Hepatocyte (in vitro differentiated cells): ENCODE data around the gene CPLX1. TPM values are rescaled to one million over a fixed set of nuclear protein-coding genes. Genes with fewer than 3 reads are reported as not detected.

Source experiments
- DNase-seq: peaks from one replicate; pipeline ENCODE4 v3.0.0-alpha.2; 2016; ENCODE audit warnings: low spot score
- H2AFZ ChIP-seq: fragments of 200-600 bp; sonication (generic); 2 replicates; pipeline ENCODE4 v1.6.0; 2016; ENCODE audit warnings: antibody characterized with exemption, mild to moderate bottlenecking
- H3K27ac ChIP-seq: fragments of 200-600 bp; sonication (generic); 2 replicates; pipeline ENCODE4 v1.5.1; 2016; ENCODE audit warnings: mild to moderate bottlenecking
- H3K27me3 ChIP-seq: fragments of 200-600 bp; sonication (generic); 2 replicates; pipeline ENCODE4 v1.6.1; 2016
- H3K36me3 ChIP-seq: fragments of 200-600 bp; sonication (generic); replicated peaks from 2 replicates; pipeline ENCODE4 v1.5.1; 2016; ENCODE audit warnings: low read depth; ENCODE audit not compliant: insufficient read depth
- H3K4me1 ChIP-seq: fragments of 200-600 bp; sonication (generic); 2 replicates; pipeline ENCODE4 v1.5.1; 2016; ENCODE audit warnings: mild to moderate bottlenecking, moderate library complexity; ENCODE audit not compliant: insufficient read depth
- H3K4me2 ChIP-seq: fragments of 200-600 bp; sonication (generic); 2 replicates; pipeline ENCODE4 v1.6.0; 2016
- H3K4me3 ChIP-seq: fragments of 200-600 bp; sonication (generic); 2 replicates; pipeline ENCODE4 v1.5.1; 2016; ENCODE audit warnings: mild to moderate bottlenecking
- H3K79me2 ChIP-seq: fragments of 200-600 bp; sonication (generic); 2 replicates; pipeline ENCODE4 v1.6.0; 2017; ENCODE audit warnings: mild to moderate bottlenecking
- H3K9me2 ChIP-seq: fragments of 200-600 bp; sonication (generic); replicated peaks from 2 replicates; pipeline ENCODE4 v1.6.0; 2017; ENCODE audit warnings: mild to moderate bottlenecking; ENCODE audit not compliant: insufficient read depth
- H3K9me3 ChIP-seq: fragments of 200-600 bp; sonication (generic); 2 replicates; pipeline ENCODE4 v1.5.1; 2016; ENCODE audit warnings: low read depth, mild to moderate bottlenecking
- H4K20me1 ChIP-seq: fragments of 200-600 bp; sonication (generic); 2 replicates; pipeline ENCODE4 v1.6.0; 2016; ENCODE audit warnings: mild to moderate bottlenecking; ENCODE audit not compliant: insufficient read depth, poor library complexity, severe bottlenecking
- EZH2 ChIP-seq: fragments of 200-600 bp; sonication (generic); IDR thresholded peaks from 2 replicates; pipeline ENCODE4 v1.6.1; 2016; ENCODE audit warnings: antibody characterized with exemption, mild to moderate bottlenecking, borderline replicate concordance
- EZH2phosphoT487 ChIP-seq: fragments of 200-600 bp; sonication (generic); IDR thresholded peaks from one replicate; pipeline ENCODE4 v1.6.1; 2018; ENCODE audit warnings: antibody characterized with exemption, mild to moderate bottlenecking, low read depth, moderate library complexity; ENCODE audit not compliant: unreplicated experiment, severe bottlenecking
- WGBS: methylation state at CpG from one replicate; pipeline ENCODE4 v1.1.6; 2016; ENCODE audit warnings: low lambda C conversion rate; ENCODE audit errors: missing lambda C conversion rate; 5-methylcytosine and 5-hydroxymethylcytosine counted together
- polyA plus RNA-seq: library from polyadenylated mRNA; unstranded; fragments of >200 nt; fragmentation: Nextera tagmentation; extraction: Ambion mirVana; gene quantifications from 2 replicates; pipeline ENCODE4 v1.2.1, GENCODE V29; 2016
- total RNA-seq: library from RNA; depleted of rRNA; stranded (reverse); fragments of >200 nt; gene quantifications from 2 replicates; pipeline ENCODE4 v1.2.3, GENCODE V29; 2014
- TF ChIP-seq, protein P1 (sequence below): fragments of 200-600 bp; sonication (generic); IDR thresholded peaks from 2 replicates; pipeline ENCODE4 v1.5.1; 2016; ENCODE audit warnings: antibody characterized with exemption, mild to moderate bottlenecking; ENCODE audit not compliant: poor library complexity

The CPLX1 gene
- total and polyA plus RNA-seq, 2 experiments from 2014 or later: 0.30 to 2.0 TPM

DNA sequence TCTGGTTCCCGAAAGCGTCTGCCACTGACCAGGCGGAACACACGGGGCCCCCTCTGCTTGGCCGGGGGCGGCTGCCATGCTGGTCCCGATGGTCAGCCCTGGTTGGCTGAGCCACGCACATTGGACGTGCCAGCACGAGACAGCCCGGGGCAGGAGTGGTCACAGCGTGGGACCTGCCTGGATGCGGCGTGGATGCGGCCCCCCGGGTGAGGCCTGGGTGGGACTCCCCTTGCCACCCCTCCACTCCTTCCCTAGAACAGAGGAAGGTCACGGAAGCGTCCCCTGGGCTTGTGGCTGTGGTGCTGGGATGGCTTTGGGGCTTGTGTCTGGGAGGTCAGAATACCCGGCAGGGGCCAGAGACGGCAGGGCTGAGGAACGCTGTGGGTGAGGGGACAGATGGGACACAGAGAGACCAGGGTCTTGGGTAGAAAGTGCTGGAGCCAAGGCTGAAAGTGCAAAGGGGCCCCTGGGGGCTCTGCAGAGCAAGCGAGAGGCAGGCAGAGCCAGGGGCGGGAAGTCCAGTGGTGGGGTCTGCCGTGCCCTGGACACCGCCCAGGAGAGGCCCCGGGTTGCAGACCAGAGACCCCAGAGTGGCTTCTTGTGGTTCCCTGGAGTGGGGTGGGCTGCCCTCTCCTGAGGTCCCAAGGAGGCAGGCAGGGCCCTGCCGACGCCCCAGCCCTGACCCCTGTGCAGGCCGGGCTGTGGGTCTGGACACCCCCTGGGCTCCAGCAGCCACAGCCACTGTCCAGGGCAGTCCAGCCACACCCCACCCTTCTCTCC lies 8.6 kb upstream of the CPLX1 start:
- Histone ChIP-seq H3K9me2 (no peaks in the 10 kb centered on the region), H3K4me2 (no peak overlapping the region), H2AFZ (no peak overlapping the region), H3K27ac (no peak overlapping the region), H3K9me3 (no peaks in the 10 kb centered on the region), H3K4me1 (no peaks in the 10 kb centered on the region), H3K4me3 (no peak overlapping the region), H3K36me3 (no peaks in the 10 kb centered on the region), H3K27me3 (no peaks in the 10 kb centered on the region), H4K20me1 (no peaks in the 10 kb centered on the region), H3K79me2 (no peaks in the 10 kb centered on the region)
- WGBS: 90% methylated on average over 27 of the region's 29 CpGs
- DNase-seq: no peak
- TF ChIP-seq EZH2 (no peak), EZH2phosphoT487 (no peak)
- TF ChIP-seq, protein P1, sequence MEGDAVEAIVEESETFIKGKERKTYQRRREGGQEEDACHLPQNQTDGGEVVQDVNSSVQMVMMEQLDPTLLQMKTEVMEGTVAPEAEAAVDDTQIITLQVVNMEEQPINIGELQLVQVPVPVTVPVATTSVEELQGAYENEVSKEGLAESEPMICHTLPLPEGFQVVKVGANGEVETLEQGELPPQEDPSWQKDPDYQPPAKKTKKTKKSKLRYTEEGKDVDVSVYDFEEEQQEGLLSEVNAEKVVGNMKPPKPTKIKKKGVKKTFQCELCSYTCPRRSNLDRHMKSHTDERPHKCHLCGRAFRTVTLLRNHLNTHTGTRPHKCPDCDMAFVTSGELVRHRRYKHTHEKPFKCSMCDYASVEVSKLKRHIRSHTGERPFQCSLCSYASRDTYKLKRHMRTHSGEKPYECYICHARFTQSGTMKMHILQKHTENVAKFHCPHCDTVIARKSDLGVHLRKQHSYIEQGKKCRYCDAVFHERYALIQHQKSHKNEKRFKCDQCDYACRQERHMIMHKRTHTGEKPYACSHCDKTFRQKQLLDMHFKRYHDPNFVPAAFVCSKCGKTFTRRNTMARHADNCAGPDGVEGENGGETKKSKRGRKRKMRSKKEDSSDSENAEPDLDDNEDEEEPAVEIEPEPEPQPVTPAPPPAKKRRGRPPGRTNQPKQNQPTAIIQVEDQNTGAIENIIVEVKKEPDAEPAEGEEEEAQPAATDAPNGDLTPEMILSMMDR: no peak

DNA sequence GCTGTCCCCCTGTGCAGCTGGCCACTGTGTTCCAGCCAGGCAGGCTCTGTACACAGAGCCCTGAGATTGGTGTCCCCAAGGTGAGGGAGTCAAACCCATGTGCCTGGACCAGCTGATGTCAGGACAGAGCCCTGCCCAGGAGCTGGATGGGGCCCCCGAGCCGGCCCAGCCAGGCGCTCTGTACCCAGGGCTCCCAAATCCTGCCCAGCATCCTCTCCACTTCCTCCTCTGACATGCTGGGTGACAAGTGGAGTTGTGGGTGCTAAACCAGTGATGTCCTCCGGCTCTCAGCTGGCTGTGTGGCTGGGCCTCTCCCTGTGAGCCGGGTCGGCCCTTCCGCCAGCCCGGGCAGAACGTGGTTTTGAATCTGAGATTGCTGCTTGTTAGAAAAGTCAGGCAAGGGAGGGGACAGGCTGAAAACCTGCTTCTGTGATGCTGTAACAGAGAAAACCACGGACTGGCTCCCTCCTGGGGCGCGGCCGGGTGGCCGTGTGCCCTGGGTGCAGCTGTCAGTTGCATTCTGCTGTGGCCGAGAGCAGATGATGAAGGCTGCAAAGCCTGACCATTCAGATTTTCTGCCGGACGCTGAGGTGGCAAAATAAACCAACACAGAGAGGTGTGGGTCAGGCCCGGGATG lies 7.9 kb upstream of the CPLX1 start:
- Histone ChIP-seq H3K4me1 (no peaks in the 10 kb centered on the region), H3K4me3 (no peak overlapping the region), H3K79me2 (no peaks in the 10 kb centered on the region), H3K4me2 (no peak overlapping the region), H3K9me2 (no peaks in the 10 kb centered on the region), H3K36me3 (no peaks in the 10 kb centered on the region), H3K27me3 (no peaks in the 10 kb centered on the region), H2AFZ (no peak overlapping the region), H3K9me3 (no peaks in the 10 kb centered on the region), H3K27ac (no peak overlapping the region), H4K20me1 (no peaks in the 10 kb centered on the region)
- 92% methylated on average over 17 of the region's 18 CpGs for WGBS
- TF ChIP-seq, protein P1: no peak
- TF ChIP-seq EZH2phosphoT487: no peak
- TF ChIP-seq EZH2: no peak
- DNase-seq: no peak

DNA sequence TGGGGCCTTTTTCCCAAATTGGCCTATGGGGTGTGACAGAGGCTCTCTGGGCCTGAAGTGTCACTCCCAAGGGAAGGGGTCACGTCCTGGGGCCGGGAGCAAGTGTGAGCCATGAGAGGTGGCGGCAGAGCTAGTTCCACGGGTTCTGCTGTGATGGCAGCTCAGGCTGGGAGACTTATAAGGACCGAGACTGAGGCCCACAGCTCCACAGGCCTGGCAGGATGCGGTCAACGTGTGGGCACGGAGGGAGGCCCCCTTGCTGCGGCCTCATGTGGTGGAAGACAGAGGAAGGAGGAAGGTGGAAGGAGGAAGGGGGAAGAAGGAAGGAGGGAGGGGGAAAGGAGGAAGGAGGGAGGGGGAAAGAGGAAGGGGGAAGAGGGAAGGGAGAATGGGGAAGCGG lies 7.2 kb upstream of the CPLX1 start:
- Histone ChIP-seq H3K27ac (no peak overlapping the region), H3K9me3 (no peaks in the 10 kb centered on the region), H3K4me1 (no peaks in the 10 kb centered on the region), H4K20me1 (no peaks in the 10 kb centered on the region), H2AFZ (no peak overlapping the region), H3K79me2 (no peaks in the 10 kb centered on the region), H3K27me3 (peaks cover 7% of the 10 kb centered on the region), H3K9me2 (no peaks in the 10 kb centered on the region), H3K4me2 (no peak overlapping the region), H3K36me3 (no peaks in the 10 kb centered on the region), H3K4me3 (no peak overlapping the region)
- no peak for DNase-seq
- 78% methylated on average over 9 of the region's 10 CpGs for WGBS
- TF ChIP-seq EZH2phosphoT487 (no peak), EZH2 (no peak)
- TF ChIP-seq, protein P1: no peak
